HepG2 (cell line): ENCODE results near the gene TP53TG5. TPM values are rescaled to one million over a fixed set of nuclear protein-coding genes. Genes with fewer than 3 reads are reported as not detected.

Source experiments
- ELF3 ChIP-seq: IDR thresholded peaks from 2 replicates; pipeline ENCODE4 v1.6.1; 2016; ENCODE audit warnings: missing genetic modification reagents, missing compliant biosample characterization
- FIP1L1 ChIP-seq: fragments of 200-400 bp; formaldehyde crosslinking; IDR thresholded peaks from 2 replicates; pipeline ENCODE4 v1.6.1; 2018; ENCODE audit warnings: low read depth, mild to moderate bottlenecking, low read length, moderate library complexity, borderline replicate concordance; ENCODE audit not compliant: insufficient read depth
- GATAD2A ChIP-seq: IDR thresholded peaks from 2 replicates; pipeline ENCODE4 v1.6.1; 2016
- HES4 ChIP-seq: sonication (generic); formaldehyde crosslinking; IDR thresholded peaks from 2 replicates; pipeline ENCODE4 v1.9.0; 2021; ENCODE audit warnings: mild to moderate bottlenecking, missing genetic modification reagents, borderline replicate concordance
- HMGXB3 ChIP-seq: sonication (generic); formaldehyde crosslinking; IDR thresholded peaks from 2 replicates; pipeline ENCODE4 v1.4.0; 2020; ENCODE audit warnings: missing genetic modification reagents, borderline replicate concordance
- IRX3 ChIP-seq: sonication (generic); formaldehyde crosslinking; IDR thresholded peaks from 2 replicates; pipeline ENCODE4 v1.8.1; 2023; ENCODE audit warnings: mild to moderate bottlenecking, low read depth, missing genetic modification reagents, borderline replicate concordance
- MAF1 ChIP-seq: sonication (generic); formaldehyde crosslinking; IDR thresholded peaks from 2 replicates; pipeline ENCODE4 v1.5.0; 2020; ENCODE audit warnings: missing genetic modification reagents, borderline replicate concordance
- MAFG ChIP-seq: sonication (generic); formaldehyde crosslinking; IDR thresholded peaks from 2 replicates; pipeline ENCODE4 v1.5.1; 2020; ENCODE audit warnings: mild to moderate bottlenecking, missing genetic modification reagents
- MED1 ChIP-seq: sonication (generic); formaldehyde crosslinking; IDR thresholded peaks from 2 replicates; pipeline ENCODE4 v1.4.0; 2020; ENCODE audit warnings: missing genetic modification reagents
- MZF1 ChIP-seq: sonication (generic); formaldehyde crosslinking; IDR thresholded peaks from 2 replicates; pipeline ENCODE4 v1.8.1; 2023; ENCODE audit warnings: mild to moderate bottlenecking, missing genetic modification reagents, borderline replicate concordance
- RAD51 ChIP-seq: fragments of 450-650 bp; IDR thresholded peaks from 2 replicates; pipeline ENCODE4 v1.6.1; 2016; ENCODE audit warnings: borderline replicate concordance
- RBFOX2 ChIP-seq: fragments of 200-400 bp; formaldehyde crosslinking; IDR thresholded peaks from 2 replicates; pipeline ENCODE4 v1.6.1; 2017; ENCODE audit warnings: low read depth, mild to moderate bottlenecking, low read length
- TOE1 ChIP-seq: sonication (generic); formaldehyde crosslinking; IDR thresholded peaks from 2 replicates; pipeline ENCODE4 v1.4.0; 2020; ENCODE audit warnings: mild to moderate bottlenecking, missing genetic modification reagents
- ZBTB33 ChIP-seq: sonication (generic); formaldehyde crosslinking; IDR thresholded peaks from 2 replicates; pipeline ENCODE4 v1.4.0; 2020; ENCODE audit warnings: missing genetic modification reagents
- ZC3H4 ChIP-seq: sonication (generic); formaldehyde crosslinking; IDR thresholded peaks from 2 replicates; pipeline ENCODE4 v1.4.0; 2020; ENCODE audit warnings: missing genetic modification reagents, borderline replicate concordance
- ZFP37 ChIP-seq: sonication (generic); formaldehyde crosslinking; IDR thresholded peaks from 2 replicates; pipeline ENCODE4 v1.4.0; 2020; ENCODE audit warnings: missing genetic modification reagents, borderline replicate concordance
- ZMYM3 ChIP-seq: sonication (generic); formaldehyde crosslinking; IDR thresholded peaks from 2 replicates; pipeline ENCODE4 v1.5.1; 2020; ENCODE audit warnings: mild to moderate bottlenecking, missing genetic modification reagents
- ZNF225 ChIP-seq: sonication (generic); formaldehyde crosslinking; IDR thresholded peaks from 2 replicates; pipeline ENCODE4 v1.4.0; 2020; ENCODE audit warnings: mild to moderate bottlenecking, missing genetic modification reagents
- ZNF292 ChIP-seq: sonication (generic); formaldehyde crosslinking; IDR thresholded peaks from 2 replicates; pipeline ENCODE4 v1.8.1; 2022; ENCODE audit warnings: mild to moderate bottlenecking, low read depth, missing genetic modification reagents, borderline replicate concordance
- ZNF317 ChIP-seq: sonication (generic); formaldehyde crosslinking; IDR thresholded peaks from 2 replicates; pipeline ENCODE4 v1.5.0; 2020; ENCODE audit warnings: mild to moderate bottlenecking, missing genetic modification reagents
- ZNF543 ChIP-seq: sonication (generic); formaldehyde crosslinking; IDR thresholded peaks from 2 replicates; pipeline ENCODE4 v1.4.0; 2020; ENCODE audit warnings: mild to moderate bottlenecking, missing genetic modification reagents
- ZNF547 ChIP-seq: sonication (generic); formaldehyde crosslinking; IDR thresholded peaks from 2 replicates; pipeline ENCODE4 v1.5.1; 2020; ENCODE audit warnings: mild to moderate bottlenecking, missing genetic modification reagents
- ZNF552 ChIP-seq: sonication (generic); formaldehyde crosslinking; IDR thresholded peaks from 2 replicates; pipeline ENCODE4 v1.9.0; 2022; ENCODE audit warnings: missing genetic modification reagents, mild to moderate bottlenecking, borderline replicate concordance
- ZNF580 ChIP-seq: IDR thresholded peaks from 2 replicates; pipeline ENCODE4 v1.6.1; 2016; ENCODE audit warnings: low read depth, borderline replicate concordance
- ZNF619 ChIP-seq: sonication (generic); formaldehyde crosslinking; IDR thresholded peaks from 2 replicates; pipeline ENCODE4 v1.4.0; 2020; ENCODE audit warnings: mild to moderate bottlenecking, missing genetic modification reagents
- ZSCAN12 ChIP-seq: sonication (generic); formaldehyde crosslinking; IDR thresholded peaks from 2 replicates; pipeline ENCODE4 v1.9.0; 2021; ENCODE audit warnings: mild to moderate bottlenecking, missing genetic modification reagents
- ZSCAN29 ChIP-seq: sonication (generic); formaldehyde crosslinking; conservative IDR thresholded peaks from 2 replicates; pipeline ENCODE4 v1.4.0; 2020; ENCODE audit warnings: mild to moderate bottlenecking, missing genetic modification reagents
- polyA plus RNA-seq, 8 experiments: library from polyadenylated mRNA; depleted of rRNA in 3 of 8; stranded (reverse) in 7 of 8; unstranded in 1 of 8; fragments of >200 nt; fragmentation: Illumina TruSeq in 4 of 8; extraction: Trizol in 4 of 8; gene quantifications; 2 replicates each; pipeline versions ENCODE4 v1.2.1 to v1.2.3, GENCODE V29; 2011 to 2016; ENCODE audit warnings: low read depth in 4 of 8, missing spikeins in 1 of 8, mixed read lengths in 1 of 8; ENCODE audit not compliant: insufficient read depth in 1 of 8
- total RNA-seq, 5 experiments: library from RNA; depleted of rRNA; stranded (reverse); fragments of >200 nt; fragmentation: Illumina TruSeq; extraction: Trizol; gene quantifications; 2 replicates each; pipeline ENCODE4 v1.2.3, GENCODE V29; 2016; ENCODE audit warnings: low read depth in 1 of 5

Gene TP53TG5
- total and polyA plus RNA-seq, 2 of the 13 experiments (the other 11 are each of a cell fraction or from before 2014, with no cell fraction given), result 0.11 TPM; not detected in 1

GRCh38 chr20:45339799-45340198 is 38.3 kb downstream of the TP53TG5 start (continued):
- TF ChIP-seq HMGXB3 (CRISPR knock-in tag) (no peak), MAFG (CRISPR knock-in tag) (peak; percentile 63), GATAD2A (CRISPR knock-in tag) (no peak), ZNF619 (no peak), MAF1 (no peak), ZSCAN29 (no peak), ZNF543 (CRISPR knock-in tag) (0 out of 2 replicates have a peak, but pooled peaks have one; percentile 18), ZBTB33 (CRISPR knock-in tag) (no peak), ZNF292 (CRISPR knock-in tag) (no peak), RBFOX2 (peak; percentile 65; the same call in 1 of the 2 replicates), HES4 (no peak), ZMYM3 (no peak), ZNF580 (CRISPR knock-in tag) (no peak), ZFP37 (no peak), TOE1 (no peak), ZNF225 (CRISPR knock-in tag) (no peak), MZF1 (CRISPR knock-in tag) (no peak), RAD51 (no peak), FIP1L1 (no peak), ELF3 (no peak), MED1 (CRISPR knock-in tag) (no peak), ZSCAN12 (CRISPR knock-in tag) (no peak), ZNF317 (CRISPR knock-in tag) (no peak), ZNF552 (CRISPR knock-in tag) (no peak), IRX3 (CRISPR knock-in tag) (no peak), ZNF547 (CRISPR knock-in tag) (no peak), ZC3H4 (CRISPR knock-in tag) (no peak)
